ENCODE data around the gene ATXN2.
"Not testable (repeated sequence)": the region's sequence is repeated elsewhere in the genome, so short reads cannot be mapped to it uniquely, and the experiment has no call there.

Gene ATXN2

DNA sequence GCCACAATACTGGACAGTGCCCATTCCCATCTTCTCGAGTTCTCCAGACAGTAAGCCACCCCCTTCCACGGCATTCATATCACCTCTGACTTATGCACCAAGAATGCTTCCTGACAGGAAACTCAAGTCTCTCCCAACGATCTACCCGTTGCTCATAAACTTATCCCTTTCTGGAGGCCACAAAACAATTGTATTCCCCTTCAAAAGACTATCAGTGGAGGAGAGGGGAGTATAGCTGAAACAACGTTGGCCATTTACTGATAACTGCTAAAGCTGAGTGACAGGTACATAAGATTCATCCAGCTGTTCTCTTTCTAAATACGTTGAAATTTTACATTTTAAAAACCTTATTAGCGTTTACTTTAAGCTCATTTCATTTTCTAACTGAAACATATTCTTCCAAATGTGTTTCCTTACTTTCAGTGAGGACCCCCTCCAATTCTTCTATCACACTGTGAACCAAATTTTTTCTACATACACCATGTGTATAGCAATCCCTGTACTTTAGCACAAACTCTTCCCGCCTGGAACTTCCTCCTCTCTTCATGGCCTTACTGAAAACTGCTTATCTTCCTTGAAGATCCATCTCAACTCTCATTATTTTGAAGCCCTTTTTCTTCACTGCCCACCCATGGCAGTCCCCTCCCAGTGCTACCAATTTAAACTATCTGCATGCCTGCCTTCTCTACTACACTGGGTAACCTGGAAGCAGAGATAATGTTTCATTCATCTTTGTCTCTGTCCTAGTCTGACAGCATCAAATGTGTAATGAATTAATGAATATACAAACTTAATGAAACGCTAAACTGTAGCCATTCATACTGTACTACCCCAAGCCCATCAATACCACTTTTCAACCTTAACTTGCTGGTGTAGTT lies 28.8 kb downstream of the ATXN2 start:
- no peak for DNase-seq (ENCODE audit: low read depth)

DNA sequence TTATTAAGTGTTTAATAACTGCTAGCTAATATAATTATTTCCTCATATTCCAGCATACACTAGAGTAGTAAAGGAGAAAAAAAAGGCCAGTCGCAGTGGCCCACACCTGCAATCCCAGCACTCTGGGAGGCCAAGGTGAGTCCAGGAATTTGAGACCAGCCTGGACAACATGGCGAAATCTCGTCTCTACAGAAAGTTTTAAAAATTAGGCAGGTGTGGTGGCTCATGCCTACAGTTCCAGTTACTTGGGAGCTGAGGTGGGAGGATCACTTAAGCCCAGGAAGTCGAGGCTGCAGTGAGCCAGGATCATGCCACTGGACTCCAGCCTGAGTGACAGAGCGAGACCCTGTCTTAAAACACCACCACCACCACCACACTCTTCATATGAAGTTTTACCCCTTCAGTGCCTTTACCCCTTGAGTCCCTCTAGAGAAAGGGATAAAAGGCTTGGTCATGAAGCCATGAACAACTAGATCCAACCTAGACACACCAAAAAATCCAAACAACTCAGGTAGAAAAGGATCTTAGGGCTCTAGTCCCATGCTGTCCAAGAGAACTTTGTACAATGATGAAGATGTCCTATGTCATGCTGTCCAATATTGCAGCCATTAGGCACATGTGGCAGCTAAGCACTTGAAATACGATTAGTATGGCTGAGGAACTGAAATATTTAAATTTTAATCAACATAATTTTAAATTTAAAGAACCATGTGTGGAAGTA lies 29.6 kb downstream of the ATXN2 start:
- no peak for DNase-seq (ENCODE audit: low read depth)

DNA sequence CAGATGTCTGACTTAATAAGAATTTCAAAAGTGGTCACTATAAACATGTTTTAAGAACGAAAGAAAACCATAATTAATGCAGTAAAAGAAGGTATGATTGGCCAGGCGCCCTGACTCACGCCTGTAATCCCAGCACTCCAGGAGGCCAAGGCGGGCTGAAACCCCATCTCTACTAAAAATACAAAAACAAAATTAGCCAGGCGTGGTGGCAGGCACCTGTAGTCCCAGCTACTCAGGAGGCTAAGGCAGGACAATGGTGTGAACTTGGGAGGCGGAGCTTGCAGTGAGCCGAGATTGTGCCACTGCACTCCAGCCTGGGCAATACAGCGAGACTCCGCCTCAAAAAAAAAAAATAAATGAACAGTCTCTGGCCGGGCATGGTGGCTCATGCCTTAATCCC lies 38.3 kb downstream of the ATXN2 start:
- not testable (repeated sequence) for DNase-seq (ENCODE audit: low read depth)

GRCh38 chr12:111558107-111558376 lies 41.1 kb downstream of the ATXN2 start:
- DNase-seq (ENCODE audit: low read depth): no peak

DNA sequence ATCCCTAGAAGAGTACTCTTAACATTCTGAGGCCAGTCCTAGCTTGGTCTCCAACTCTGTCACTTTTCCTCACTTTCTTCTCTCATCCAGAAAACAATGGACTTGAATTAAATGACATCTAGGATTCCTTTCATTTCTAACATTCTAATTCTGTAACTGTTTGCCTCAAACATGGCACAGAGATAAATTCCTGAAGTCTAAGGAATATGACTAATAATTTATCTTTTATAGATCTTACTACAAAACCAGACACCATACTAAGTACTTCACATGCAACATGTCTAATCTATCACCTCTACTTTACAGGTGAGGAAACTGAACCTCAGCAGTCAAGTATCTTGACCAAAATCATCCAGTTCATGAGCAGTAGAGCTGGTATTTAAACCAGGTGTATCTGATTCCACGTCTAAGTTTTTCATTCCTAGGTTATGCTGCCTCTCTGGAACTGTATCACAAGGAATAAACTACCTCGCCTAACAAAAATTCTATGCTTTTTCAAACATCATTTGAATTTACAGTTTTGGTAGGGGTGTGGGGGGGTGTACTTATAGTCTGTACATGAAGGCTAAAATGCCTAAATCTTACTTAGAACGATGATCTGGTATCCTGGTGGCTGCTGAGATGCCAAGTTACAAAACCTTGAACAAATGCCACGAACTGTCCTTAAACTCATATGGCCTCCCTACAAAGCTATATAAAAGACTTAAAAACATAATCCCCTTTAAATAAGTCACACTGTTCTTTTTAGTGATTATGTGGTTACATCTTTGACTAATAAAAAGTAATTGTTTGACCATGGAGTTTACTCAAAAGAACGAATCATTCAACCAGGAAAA lies 41.6 kb downstream of the ATXN2 start:
- no peak for DNase-seq (ENCODE audit: low read depth)

- no peak for DNase-seq (ENCODE audit: low read depth)
Measured at GRCh38 chr12:111556676-111557075, 42.4 kb downstream of the ATXN2 start.

GRCh38 chr12:111555313-111555712 lies 43.8 kb downstream of the ATXN2 start:
- not testable (repeated sequence) for DNase-seq (ENCODE audit: low read depth)

- DNase-seq (ENCODE audit: low read depth): no peak
Measured at GRCh38 chr12:111546758-111547383, 52.2 kb downstream of the ATXN2 start.

- DNase-seq (ENCODE audit: low read depth): no peak
Measured at GRCh38 chr12:111546171-111546570, 52.9 kb downstream of the ATXN2 start.

DNA sequence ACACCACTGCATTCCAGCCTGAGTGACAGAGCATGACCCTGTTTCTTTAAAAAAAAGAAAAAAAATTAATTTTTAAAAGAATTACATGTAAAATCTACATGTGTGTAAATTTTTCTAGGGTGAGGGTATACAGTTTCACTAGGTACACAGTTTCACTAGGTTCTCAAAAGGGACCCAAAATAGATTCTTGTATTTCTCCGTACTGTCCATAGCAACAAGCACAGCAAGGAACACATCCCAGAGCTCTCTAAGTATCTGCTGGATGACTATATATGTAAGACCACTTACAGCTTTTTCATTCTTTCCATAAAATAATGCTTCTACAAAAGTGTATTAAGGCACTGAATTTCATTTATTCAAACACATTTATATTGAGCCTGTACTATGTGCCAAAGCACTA lies 55.1 kb downstream of the ATXN2 start:
- no peak for DNase-seq (ENCODE audit: low read depth)

DNA sequence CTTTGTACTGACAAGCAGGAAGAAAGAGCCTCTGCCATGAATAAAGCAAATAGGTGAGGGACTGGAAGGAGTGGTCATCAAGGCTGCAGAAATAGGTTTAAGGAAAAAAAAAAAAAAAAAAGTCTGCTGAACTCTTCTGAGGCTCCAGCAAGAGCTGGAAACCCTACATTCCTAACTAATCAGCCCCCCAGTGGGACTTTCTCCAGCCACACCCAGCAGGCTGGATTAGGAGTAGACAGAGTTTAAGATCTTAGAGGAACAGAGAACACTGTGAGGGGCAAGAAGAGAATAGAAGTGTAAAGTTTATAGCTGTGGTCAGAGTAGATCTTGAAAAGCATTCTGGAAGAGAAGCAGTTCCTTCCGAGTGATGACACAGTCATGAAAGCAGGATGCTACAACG lies 66.4 kb downstream of the ATXN2 start:
- no peak for DNase-seq (ENCODE audit: low read depth)

DNA sequence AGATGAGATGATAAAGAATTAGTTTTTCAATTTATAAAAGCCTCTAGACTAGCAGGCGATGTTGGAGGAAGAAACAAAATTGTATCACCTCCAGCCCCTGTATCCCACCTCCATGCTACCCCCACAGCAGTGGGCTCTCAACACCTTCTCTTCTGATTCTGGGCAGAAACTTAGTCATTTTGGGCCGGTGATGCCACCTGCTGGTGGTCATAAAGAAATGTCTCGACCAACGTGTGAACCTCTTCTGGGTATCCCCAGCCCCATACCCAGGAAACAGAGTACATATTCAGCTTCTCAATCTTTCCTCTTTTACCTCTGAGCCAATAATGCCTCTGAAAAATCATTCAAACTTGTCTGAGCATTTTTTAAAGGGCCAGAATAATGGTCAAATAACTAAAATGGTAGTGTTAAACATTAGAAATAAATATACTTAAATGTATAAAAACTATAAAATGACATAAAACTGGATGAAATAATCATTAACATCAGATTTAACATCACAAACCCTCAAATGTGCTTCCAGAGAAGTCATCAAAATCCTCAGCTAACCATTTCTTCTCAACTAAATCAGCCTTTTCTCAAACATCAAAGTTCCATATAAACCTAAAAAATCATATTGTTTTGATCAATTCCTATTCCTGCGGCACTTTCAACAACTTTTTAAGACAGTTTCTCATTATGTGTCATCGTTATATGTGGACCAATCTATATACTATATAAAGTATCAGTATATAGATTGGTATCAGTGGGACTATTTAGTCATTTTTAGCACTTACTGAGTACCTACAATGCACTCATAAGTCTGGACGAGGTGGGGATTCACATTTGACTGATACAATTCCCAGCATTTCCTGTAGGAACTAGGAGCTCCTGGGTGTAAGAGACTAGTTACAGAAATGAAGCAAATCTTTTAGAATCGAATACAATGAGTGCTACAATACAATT lies 69.4 kb downstream of the ATXN2 start:
- DNase-seq (ENCODE audit: low read depth): peak; percentile 41

DNA sequence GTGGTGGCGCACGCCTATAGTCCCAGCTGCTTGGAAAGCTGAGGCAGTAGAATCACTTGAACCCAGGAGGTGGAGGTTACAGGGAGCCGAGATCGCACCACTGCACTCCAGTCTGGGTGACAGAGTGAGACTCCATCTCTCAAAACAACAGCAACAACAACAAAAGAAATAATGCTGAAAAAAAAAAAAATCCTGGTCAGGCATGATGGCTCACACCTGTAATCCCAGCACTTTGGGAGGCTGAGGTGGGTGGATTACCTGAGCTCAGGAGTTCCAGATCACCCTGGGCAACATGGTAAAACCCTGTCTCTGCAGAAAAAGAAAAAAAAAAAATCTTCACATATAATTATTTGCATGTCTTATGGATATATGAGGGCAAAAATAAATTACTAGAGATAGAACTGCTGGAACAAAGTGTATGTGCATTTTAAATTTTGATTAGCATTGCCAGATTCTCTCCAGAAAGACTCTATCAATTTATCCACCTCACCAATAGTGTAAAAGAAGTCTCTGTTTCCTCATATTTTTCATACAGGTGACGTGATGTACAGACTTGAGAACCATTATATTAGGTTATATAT lies 75.4 kb downstream of the ATXN2 start:
- DNase-seq (ENCODE audit: low read depth): no peak

GRCh38 chr12:111521801-111522200 lies 77.3 kb downstream of the ATXN2 start:
- DNase-seq (ENCODE audit: low read depth): no peak

DNA sequence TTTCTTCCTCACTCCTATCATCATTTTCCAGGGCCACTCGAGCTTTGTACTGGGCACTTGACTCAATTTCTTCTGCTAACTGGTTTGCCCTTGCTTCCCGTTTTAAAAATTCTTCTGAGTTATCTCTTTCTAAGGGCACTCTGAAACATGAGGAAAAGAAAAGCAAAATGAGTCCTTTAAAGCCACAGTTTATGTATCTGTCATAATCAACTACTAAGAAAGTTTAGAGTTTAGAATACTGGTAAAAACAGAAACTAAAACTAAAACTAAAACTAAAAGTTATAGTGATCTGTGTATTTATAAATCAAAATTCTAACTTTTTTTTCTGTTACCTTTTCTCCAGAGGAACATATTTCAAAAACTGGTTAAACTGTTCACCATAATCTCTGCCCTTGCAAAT lies 79.2 kb downstream of the ATXN2 start:
- DNase-seq (ENCODE audit: low read depth): no peak

DNA sequence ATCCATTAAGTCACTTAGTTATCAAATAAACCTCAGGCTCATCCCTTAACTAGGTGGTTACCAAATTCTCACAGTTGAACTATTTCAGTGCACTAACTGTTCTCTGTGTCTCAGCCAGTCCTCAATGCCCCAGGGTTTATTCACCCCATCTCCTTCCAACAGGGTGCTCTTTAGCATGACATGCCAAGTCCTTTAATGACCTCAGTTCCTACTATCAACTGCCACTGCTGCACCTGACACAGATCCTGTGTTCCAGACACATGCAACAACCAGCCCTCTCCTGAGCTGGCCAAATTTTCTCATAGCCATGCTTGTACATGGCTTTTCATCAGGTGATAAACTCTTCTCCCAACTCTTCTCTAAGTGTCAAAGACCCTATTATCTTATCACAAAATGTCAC lies 80.0 kb downstream of the ATXN2 start:
- no peak for DNase-seq (ENCODE audit: low read depth)

DNA sequence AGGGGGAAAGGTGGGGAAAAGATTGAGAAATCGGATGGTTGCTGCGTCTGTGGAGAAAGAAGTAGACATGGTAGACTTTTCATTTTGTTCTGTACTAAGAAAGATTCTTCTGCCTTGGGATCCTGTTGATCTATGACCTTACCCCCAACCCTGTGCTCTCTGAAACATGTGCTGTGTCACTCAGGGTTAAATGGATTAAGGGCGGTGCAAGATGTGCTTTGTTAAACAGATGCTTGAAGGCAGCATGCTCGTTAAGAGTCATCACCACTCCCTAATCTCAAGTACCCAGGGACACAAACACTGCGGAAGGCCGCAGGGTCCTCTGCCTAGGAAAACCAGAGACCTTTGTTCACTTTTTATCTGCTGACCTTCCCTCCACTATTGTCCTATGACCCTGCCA lies 91.4 kb downstream of the ATXN2 start:
- DNase-seq (ENCODE audit: low read depth): not testable (repeated sequence)

DNA sequence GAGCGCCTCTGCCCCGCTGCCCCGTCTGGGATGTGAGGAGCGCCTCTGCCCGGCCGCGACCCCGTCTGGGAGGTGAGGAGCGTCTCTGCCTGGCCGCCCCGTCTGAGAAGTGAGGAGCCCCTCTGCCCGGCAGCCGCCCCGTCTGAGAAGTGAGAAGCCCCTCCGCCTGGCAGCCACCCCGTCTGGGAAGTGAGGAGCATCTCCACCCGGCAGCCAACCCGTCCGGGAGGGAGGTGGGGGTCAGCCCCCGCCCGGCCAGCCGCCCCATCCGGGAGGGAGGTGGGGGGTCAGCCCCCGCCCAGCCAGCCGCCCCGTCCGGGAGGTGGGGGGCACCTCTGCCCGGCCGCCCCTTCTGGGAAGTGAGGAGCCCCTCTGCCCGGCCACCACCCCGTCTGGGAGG lies 91.9 kb downstream of the ATXN2 start:
- DNase-seq (ENCODE audit: low read depth): not testable (repeated sequence)

DNA sequence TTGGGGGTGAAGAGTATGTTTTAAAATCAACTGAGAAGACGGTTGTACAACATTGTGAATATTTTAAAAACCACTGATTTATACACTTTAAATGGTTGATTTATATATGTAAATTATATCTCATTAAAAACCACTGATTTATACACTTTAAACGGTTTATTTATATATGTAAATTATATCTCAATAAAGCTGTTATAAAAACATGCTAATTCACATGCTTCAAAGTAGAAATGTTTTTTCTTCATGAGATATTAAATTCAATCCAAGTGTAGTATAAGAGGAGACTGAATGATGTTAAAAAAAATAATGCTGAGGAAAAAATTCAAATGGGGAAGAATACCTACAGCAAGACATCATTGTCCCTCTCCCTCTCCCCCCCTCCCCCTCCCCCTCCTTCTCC lies 92.9 kb downstream of the ATXN2 start:
- no peak for DNase-seq (ENCODE audit: low read depth)

- DNase-seq (ENCODE audit: low read depth): no peak
Measured at GRCh38 chr12:111505601-111506036, 93.5 kb downstream of the ATXN2 start.

DNA sequence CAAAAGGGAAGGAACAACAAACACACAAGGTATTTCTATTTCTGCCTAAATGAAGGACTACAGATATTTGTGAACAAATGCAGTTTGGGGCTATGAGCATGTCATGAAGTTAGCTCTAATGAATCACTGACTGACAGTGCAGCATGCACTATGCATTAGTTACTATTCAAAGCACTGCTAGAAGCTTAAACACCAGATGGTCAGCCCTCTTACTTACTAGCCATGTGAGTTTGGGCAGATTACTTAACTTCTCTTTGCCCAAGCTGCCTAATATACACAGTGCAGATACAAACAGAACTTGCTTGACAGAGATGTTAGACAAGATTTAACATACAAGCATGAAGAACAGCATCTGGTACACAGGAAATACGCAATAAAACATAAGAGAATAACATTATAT lies 96.0 kb downstream of the ATXN2 start:
- no peak for DNase-seq (ENCODE audit: low read depth)
